K562 treated with DMSO at 1 percent for 24 hours (cell line): Measurements from ENCODE around the gene DCAF15. TPM values are rescaled to one million over a fixed set of nuclear protein-coding genes. Genes with fewer than 3 reads are reported as not detected.

ENCODE experiments used
- total RNA-seq: library from RNA; unstranded; fragments of 300-600 nt; gene quantifications from 2 replicates; pipeline ENCODE4 v1.2.3, GENCODE V29; 2022; ENCODE audit warnings: low read depth; ENCODE audit not compliant: insufficient read depth

Gene DCAF15
- total RNA-seq, result 73.7 and 80.9 TPM in 2 replicates

GRCh38 chr19:13952154-13952930 lies at the start of gene DCAF15:
Gene DCAF15 (plus strand): TSS chr19:13952509. CDS start chr19:13952513, 4 bp downstream.

GRCh38 chr19:13905634-13906520 lies 46.4 kb upstream of the DCAF15 start, which contains the start of the genes BRME1 and CC2D1A:
Gene BRME1 (minus strand): TSS chr19:13906117. CDS start chr19:13904892, 1,225 bp downstream.
Gene CC2D1A (plus strand): TSS chr19:13906201. CDS start chr19:13906442, 241 bp downstream.

GRCh38 chr19:13938301-13939064 lies 13.8 kb upstream of the DCAF15 start, which contains the start of gene PODNL1:
Gene PODNL1 (minus strand): TSS chr19:13938417. CDS start chr19:13938181, 236 bp downstream.

GRCh38 chr19:14006085-14006765 lies 53.9 kb downstream of the DCAF15 start, which contains the start of gene RFX1:
Gene RFX1 (minus strand): TSS chr19:14006320. CDS start chr19:13993843, 12,477 bp downstream.

Other genes with a start within 250 kb of the DCAF15 start
- 53.2 and 57.5 TPM in 2 replicates for gene MRI1, start 188.0 kb upstream of the DCAF15 start, total RNA-seq
- 133 and 137 TPM in 2 replicates for gene C19orf53, start 178.1 kb upstream of the DCAF15 start, total RNA-seq
- gene ZSWIM4, start 157.1 kb upstream of the DCAF15 start, total RNA-seq, result 21.0 and 21.5 TPM in 2 replicates
- not detected in 2 replicates for gene NANOS3, start 75.4 kb upstream of the DCAF15 start, total RNA-seq
- gene BRME1, start 46.4 kb upstream of the DCAF15 start, total RNA-seq, result 15.0 and 17.5 TPM in 2 replicates
- 49.7 TPM in 2 replicates for gene CC2D1A, start 46.3 kb upstream of the DCAF15 start, total RNA-seq
- gene PODNL1, start 14.1 kb upstream of the DCAF15 start, total RNA-seq, result 2.7 and 3.7 TPM in 2 replicates
- 16.8 and 17.3 TPM in 2 replicates for gene RFX1, start 53.8 kb downstream of the DCAF15 start, total RNA-seq
- not detected in 2 replicates for gene RLN3, start 75.6 kb downstream of the DCAF15 start, total RNA-seq
- gene IL27RA, start 79.3 kb downstream of the DCAF15 start, total RNA-seq, result 14.0 and 16.1 TPM in 2 replicates
- 4.6 and 4.8 TPM in 2 replicates for gene PALM3, start 109.6 kb downstream of the DCAF15 start, total RNA-seq
- gene MISP3, start 120.3 kb downstream of the DCAF15 start, total RNA-seq, result 3.4 and 5.9 TPM in 2 replicates
- 2.2 TPM in 1 of 2 replicates, not detected in the other for gene C19orf67, start 133.3 kb downstream of the DCAF15 start, total RNA-seq
- 53.7 and 55.6 TPM in 2 replicates for gene SAMD1, start 138.2 kb downstream of the DCAF15 start, total RNA-seq
- 116 and 118 TPM in 2 replicates for gene PRKACA, start 165.3 kb downstream of the DCAF15 start, total RNA-seq
- 219 and 265 TPM in 2 replicates for gene ASF1B, start 184.1 kb downstream of the DCAF15 start, total RNA-seq